ENCODE measurements around the gene PPFIBP1.
"Not testable (repeated sequence)": the region's sequence is repeated elsewhere in the genome, so short reads cannot be mapped to it uniquely, and the experiment has no call there.

The PPFIBP1 gene

GRCh38 chr12:27732281-27732680, 208.3 kb downstream of the PPFIBP1 start:
- peak; percentile 5 for DNase-seq

GRCh38 chr12:27733052-27733656, 209.1 kb downstream of the PPFIBP1 start:
- DNase-seq, result peak; percentile 24

GRCh38 chr12:27733791-27734190, 209.8 kb downstream of the PPFIBP1 start:
- no peak for DNase-seq

GRCh38 chr12:27734321-27734720, 210.3 kb downstream of the PPFIBP1 start:
- DNase-seq, result not testable (repeated sequence)

GRCh38 chr12:27743601-27744000, 219.6 kb downstream of the PPFIBP1 start:
- DNase-seq, result no peak
